NCI-H446 treated with DMSO at 0.1 percent for 48 hours (cell line): Measurements from ENCODE around the gene MAGED1.
"Not testable (repeated sequence)": the region's sequence is repeated elsewhere in the genome, so short reads cannot be mapped to it uniquely, and the experiment has no call there.

ENCODE experiments used
- DNase-seq: peaks from one replicate; lab custom pipeline; 2025; lab: John Stamatoyannopoulos, UW

The MAGED1 gene

GRCh38 chrX:51894697-51895336 is 1.4 kb downstream of the MAGED1 start:
- DNase-seq, result peak; percentile 28

- DNase-seq, result no peak
Measured at GRCh38 chrX:51896626-51897025, 3.2 kb downstream of the MAGED1 start.

GRCh38 chrX:51899741-51900140 is 6.3 kb downstream of the MAGED1 start:
- no peak for DNase-seq

GRCh38 chrX:51902510-51903050 is 9.2 kb downstream of the MAGED1 start:
- no peak for DNase-seq

- DNase-seq, result not testable (repeated sequence)
Measured at GRCh38 chrX:51905152-51905551, 11.7 kb downstream of the MAGED1 start.

- no peak for DNase-seq
Measured at GRCh38 chrX:51905711-51906110, 12.3 kb downstream of the MAGED1 start.

GRCh38 chrX:51917604-51918003 is 24.2 kb downstream of the MAGED1 start:
- no peak for DNase-seq

- no peak for DNase-seq
Measured at GRCh38 chrX:51922561-51922960, 29.1 kb downstream of the MAGED1 start.

- DNase-seq, result no peak
Measured at GRCh38 chrX:51931566-51932150, 38.2 kb downstream of the MAGED1 start.
